ENCODE measurements around the gene HVCN1. TPM values are rescaled to one million over a fixed set of nuclear protein-coding genes. Genes with fewer than 3 reads are reported as not detected.

Gene HVCN1
- total and polyA plus RNA-seq, 2 of the 8 experiments (the other 6 are each of a cell fraction or from before 2014, with no cell fraction given): 5.8 to 11.2 TPM

DNA sequence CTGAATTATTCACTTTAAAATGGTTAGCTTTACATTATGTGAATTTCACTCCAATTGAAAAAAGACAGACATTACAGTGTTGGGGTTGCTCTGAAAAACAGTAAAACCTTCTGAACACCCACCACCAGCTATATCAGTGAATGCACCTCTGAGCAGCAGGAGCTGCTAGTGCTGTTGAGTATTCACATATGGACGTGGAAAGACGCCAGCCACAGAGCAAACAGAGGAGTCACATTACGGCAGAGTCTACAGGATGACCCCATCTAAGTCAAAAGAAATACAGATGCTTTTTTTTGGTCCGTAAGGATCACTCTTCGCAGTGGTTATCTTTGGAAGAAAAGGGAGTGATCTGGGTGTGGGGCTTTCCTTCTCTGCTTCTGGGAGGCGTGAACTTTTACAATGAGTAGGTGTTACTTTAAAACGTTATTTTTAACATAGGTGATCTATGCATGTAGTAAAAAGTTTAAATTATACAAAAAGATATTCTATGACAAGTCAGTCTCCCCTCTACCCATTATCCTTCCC lies 4.5 kb downstream of the HVCN1 start (continued):
- TF ChIP-seq TAF7 (optimal IDR thresholded peaks at IDR 0.05; ENCODE audit: borderline replicate concordance, low read depth, low read length) (no peak), BACH1 (IDR thresholded peaks at IDR 0.05; ENCODE audit: low read length) (no peak), SRF (IDR thresholded peaks at IDR 0.05; ENCODE audit: low read depth, low read length) (no peak), USF2 (IDR thresholded peaks at IDR 0.05; ENCODE audit: low read length) (no peak), BRCA1 (IDR thresholded peaks at IDR 0.05; ENCODE audit: low read depth, low read length) (no peak), SUZ12 (IDR thresholded peaks at IDR 0.05; ENCODE audit: low read length) (no peak), CTBP2 (IDR thresholded peaks at IDR 0.05; ENCODE audit: borderline replicate concordance, insufficient read depth, insufficient read length, low read length) (no peak)

Data from H1 (cell line).